Activated CD4-positive, alpha-beta T cell treated with anti-CD3 and anti-CD28 coated beads, Interleukin-2, amount 50 U/mL, for 48 hours (primary cell): ENCODE measurements around the gene CDC25B.
A peak's percentile ranks its signal among the peaks of the same experiment; 100 is the strongest.
"Not testable (repeated sequence)": the region's sequence is repeated elsewhere in the genome, so short reads cannot be mapped to it uniquely, and the experiment has no call there.

ENCODE experiments used
- DNase-seq, 2 experiments: peaks; one replicate each; pipeline ENCODE4 v3.0.0-alpha.2; 2020

CDC25B gene

DNA sequence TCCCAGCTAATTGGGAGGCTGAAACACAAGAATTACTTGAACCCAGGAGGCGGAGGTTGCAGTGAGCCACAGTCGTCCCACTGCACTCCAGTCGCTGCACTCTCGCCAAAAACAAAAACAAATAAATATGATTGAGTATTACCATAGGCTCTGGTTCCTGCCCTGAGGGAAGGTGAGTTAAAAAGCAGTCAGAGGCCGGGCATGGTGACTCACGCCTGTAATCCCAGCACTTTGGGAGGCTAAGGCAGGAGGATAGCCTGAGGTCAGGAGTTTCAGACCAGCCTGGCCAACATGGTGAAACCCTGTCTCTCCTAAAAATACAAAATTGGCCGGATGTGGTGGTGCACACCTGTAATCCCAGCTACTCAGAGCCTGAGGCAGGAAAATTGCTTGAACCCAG is 44.1 kb downstream of the CDC25B start:
- not testable (repeated sequence) for DNase-seq

DNA sequence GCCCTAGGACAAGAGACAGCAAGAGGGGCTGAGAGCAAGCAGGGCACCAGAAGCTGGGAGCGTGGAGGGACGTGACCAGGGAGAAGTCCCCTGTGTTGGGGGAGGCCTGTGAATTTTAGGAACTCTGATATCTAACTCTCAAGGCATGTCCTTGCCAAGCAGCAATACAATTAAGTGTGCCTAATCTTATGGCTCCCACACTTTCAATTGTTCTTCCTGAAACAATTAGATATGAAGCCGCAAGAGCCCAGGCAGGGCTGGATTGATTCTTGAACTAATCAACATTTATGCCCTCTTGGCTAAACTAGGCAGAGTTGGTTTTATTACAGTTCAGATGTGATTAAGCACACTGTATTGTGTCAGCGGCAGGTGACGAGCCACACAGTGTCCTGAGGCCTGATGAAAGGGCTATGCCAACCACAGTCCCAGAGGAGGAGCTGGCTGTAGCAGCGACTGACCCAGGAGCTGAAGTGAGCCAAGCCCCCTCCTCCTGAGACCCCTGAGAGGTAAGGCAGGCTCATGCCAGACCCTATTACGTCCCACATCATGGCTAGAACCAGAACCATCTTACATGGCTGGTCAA is 46.3 kb downstream of the CDC25B start:
- no peak for DNase-seq

DNA sequence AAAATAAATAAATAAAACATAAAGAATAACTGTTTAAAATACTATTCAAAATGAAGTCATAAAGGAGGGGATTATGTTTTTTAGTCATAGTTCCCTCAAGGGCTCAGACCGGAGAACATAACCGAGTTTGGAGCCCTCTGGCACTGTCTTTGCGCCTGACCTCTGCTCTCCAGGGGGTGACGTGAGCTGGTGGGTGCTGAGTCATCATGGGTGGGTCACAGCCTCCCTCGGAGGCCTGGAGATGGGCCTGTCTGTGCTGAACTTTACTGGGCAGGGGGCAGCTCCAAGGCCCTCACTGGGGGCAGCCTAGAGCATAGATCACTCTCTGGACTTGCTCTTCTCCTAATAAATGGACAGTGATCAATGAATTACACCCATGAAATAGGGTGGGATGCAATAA is 47.4 kb downstream of the CDC25B start:
- DNase-seq: no peak

DNA sequence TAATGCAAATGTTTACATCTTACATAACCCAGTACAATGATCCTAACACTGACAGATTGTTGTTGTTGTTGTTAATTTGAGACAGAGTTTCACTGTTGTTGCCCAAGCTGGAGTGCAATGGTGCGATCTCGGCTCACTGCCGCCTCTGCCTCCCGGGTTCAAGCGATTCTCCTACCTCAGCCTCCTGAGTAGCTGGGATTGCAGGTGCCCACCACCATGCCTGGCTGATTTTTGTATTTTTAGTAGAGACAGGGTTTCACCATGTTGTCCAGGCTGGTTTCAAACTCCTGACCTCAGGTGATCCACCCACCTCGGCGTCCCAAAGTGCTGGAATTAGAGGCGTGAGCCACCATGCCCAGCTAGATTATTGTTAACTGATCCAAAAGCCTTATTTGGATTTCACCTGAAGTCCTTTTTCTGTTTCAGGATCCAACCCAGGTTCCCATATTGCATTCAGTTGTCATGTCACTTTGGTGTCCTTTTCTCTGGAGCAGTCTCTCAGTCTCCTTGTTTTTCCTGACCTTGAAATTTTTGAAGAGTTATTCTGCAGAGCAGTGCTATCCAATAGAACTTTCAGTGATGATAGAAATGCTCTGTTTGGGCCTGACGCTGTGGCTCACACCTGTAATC is 48.0 kb downstream of the CDC25B start:
- DNase-seq: not testable (repeated sequence)

DNA sequence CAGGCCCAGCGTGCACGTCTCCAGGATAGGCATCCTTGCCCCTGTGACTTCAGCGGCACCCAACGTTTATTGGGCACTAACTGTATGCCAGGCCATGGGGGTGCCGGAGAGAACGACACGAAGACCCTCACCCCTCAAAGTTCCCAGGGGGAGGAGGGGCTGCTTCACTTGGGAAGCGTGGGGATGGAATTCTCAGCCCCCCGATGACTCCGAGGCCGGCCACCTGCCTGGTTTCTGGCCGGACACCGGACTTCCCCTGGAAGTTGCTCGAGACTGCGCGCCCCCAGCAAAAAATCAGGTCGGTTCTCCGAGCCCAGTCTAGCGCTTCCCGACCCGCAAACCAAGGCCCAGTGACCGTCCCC is 50.2 kb downstream of the CDC25B start:
- no peak for DNase-seq

DNA sequence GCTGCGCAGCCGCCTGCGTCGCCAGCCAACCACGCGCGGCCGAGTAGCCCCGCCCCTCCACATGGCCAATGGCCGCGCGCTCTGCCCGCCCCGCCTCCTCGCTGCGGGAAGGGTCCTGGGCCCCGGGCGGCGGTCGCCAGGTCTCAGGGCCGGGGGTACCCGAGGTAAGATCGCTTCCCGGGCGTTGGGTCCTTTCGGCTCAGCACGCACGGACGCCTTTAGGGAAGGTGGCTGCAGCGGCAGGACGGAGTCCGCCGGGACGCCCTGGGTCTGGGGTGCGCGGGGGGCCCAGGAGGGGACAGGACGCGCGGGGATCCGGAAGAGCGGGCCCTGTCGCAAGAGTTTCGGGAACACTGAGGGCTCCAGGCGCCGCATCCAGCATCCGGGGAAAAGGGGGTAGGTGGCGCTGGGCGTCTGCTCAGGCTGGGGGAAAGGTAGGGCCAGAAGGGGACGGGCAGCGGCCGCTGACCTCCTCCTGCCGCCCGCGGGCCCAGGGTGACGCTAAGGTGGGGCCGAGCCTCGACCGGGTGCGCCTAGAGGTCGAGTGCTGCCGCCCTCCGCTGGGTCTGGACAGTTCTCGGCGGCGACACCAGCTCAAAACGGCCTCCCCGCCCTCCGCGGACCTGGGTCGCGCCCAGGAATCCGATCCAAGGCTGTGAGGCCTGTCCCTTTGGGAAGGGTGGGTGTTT is 50.8 kb downstream of the CDC25B start, which contains the start of gene MAVS:
Gene MAVS (plus strand): TSS at position 95 of the 689 bp plus-strand sequence. CDS start 7,791 bp downstream, outside the sequence.
- DNase-seq: peak; percentile 89 to 90

DNA sequence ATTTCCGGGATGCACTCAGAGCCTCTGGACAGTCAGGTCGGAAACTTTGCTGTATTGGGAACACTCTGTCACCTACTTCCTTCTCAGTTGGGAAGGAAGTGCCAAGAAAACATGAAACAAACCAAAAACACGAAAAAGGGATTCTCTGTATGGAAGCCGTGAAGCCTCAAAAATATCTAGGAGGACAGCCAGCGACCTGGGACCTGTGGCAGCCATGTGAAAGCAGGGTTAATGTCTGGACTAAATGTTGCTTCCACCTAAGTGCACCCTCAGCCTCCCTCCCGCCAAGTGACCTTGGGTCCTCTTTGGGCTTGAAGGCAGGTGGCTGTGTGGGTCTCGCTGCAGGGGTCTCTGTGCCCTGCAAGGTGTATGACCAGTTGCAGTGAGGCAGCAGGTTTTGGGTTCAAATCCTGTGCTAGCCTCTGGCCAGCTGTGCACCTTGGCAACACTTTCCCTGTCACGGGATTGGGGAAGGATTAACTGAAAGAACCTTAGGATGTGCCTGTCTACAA is 51.4 kb downstream of the CDC25B start:
- DNase-seq: peak in 1 of 2 experiments; percentile 11

DNA sequence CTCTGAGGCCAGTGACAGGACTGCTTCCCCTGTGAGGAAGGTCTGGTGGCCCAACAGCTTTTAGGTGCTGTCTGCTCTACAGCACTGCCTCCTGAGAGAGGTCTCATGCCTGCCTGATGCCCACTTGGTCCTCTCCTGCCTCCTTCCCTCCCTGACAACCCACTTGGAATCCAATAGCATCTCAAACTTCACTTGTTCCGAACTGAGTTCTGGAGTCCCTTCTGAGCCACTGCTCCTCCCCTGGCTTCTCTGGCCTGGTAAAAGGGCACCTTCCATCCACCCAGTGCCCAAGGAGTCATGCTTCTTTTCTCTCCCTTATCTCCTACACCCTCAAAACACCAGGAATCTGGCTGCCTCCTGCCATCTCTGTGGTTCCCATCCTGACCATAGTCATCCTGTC is 52.5 kb downstream of the CDC25B start:
- DNase-seq: no peak

DNA sequence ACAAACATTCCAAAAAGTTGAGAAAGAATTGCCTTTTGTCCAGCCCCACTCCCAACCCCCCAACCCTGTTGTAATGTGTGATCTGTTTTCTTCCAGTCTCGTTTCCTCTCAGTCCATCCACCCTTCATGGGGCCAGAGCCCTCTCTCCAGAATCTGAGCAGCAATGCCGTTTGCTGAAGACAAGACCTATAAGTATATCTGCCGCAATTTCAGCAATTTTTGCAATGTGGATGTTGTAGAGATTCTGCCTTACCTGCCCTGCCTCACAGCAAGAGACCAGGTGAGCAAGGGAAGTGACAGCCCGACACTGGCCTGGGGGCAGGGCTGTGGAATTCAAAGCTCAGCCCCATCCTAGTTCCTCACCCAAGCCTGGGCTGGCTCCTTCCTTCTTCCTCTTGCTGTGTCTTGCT is 58.4 kb downstream of the CDC25B start:
- no peak for DNase-seq
